OCI-M1 (cell line): ENCODE results near the gene UBD.

Experiments
- DNase-seq: peaks from one replicate; lab custom pipeline; 2025; lab: John Stamatoyannopoulos, UW

The UBD gene

DNA sequence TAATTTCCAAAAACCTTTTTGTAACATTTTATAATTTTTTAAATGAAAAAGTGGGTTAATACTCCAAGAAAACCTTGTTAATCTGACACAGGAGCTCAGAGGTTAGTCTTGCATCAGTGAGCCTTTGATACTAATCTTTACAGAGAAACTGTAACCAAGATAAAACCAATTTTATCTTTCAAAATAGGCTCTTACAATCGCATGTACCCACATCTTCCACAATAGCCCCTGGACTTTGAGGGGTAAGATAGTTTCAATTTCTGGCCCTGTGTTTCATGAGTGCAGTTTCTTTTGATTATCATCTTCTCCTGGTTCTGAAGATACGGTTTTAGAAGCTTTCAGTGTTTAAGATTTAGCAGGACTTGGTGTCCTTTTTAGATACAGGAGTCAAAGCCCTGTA, 37.3 kb downstream of the UBD start:
- peak; percentile 29 for DNase-seq

DNA sequence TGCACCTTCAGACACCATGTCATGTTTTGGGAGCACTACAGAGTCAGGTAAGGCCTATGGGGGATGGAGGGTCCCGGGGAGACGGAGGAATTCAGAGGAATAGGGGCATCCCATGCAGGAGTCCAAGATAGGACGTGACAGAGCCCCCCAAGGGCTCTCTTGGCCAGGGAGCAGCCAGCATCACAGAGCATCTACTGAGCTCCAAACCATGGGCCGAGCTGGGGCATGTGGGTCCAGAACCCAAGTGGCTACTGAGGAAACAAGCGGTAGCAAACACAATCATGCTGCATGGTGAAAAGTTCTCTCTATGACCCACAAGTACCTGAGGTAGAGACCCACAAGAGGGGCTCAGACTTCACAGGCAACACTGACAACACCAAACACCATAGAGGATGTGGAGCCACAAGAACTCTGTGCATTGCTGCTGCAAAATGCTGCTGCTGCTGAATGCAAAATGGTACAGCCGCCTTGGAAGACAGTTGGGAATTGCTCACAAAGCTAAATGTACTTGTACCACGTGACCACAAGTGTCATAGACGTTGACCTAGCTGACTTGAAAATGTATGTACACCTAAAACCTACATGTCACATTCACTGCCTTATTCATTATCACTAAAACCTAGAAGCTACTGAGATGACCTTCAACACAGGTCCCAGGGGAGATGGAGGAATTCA, 38.4 kb downstream of the UBD start:
- DNase-seq: no peak

- no peak for DNase-seq
These were observed 39.3 kb downstream of the UBD start for GRCh38 chr6:29520232-29520631.

DNA sequence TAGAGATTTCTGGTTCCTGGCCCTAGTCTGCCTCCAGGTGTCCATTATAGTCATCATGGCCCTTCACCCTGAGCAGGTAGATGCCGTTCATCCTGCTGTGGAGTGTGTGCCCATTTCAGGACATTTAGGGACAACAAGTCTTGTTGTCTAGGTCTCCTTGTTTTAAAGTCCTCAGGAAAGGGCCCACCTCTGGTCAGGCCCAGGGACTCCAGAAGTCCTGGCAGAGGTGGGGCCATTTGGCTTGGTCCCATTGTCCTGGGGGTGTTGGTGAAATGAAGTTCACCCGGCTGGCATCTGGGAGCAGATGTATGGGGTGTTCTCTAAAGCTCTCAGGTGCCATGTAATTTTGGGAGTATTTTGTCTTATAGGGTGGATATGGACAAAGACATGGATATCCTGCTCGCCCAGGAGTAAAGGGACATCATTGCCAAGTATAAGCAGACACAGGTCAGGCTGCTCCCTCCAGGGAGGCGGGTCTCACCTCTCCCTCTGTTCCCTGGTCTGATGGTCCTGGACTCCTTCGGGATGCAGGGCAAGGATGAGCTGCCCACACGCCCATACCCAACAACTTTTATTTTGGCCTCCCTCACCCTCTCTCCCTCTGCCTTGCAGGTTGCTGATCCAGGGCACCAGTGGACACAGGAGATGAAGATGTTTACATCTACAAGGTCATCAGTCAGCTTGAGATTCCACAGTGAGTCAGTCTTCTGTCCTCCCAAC, 40.1 kb downstream of the UBD start:
- DNase-seq: no peak

DNA sequence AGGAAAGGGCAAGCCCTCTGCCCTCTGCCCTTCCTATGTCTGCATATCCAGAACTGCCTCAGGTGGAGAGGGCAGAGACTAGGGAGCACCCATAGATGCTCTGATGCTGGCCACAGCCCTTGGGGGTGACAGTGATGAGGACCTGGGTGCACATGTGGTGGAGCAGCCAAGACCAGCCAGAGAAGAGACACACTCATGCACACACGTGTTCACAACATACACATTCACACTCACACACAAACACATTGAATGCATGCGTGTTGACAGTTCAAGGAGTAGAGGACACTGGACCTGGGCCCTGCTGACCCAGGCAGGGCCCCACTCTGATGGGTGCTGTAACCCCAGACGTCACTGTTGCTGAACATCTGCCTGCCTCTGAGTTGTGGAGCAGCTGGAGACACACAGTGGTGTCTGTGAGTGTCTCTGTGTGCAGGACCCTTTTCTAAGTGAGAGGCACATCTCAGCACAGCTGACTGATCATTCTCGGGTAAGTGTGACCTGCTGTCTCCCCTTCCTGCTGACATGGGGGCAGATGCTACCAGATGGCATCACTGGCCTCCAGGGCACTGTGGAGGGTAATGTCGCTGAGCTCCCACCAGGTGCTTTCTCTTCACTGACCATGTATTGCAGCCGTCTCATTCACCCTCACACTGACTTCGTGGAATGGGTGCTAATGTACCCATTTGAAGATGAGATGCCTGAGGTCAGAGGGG, 41.6 kb downstream of the UBD start:
- DNase-seq: no peak

DNA sequence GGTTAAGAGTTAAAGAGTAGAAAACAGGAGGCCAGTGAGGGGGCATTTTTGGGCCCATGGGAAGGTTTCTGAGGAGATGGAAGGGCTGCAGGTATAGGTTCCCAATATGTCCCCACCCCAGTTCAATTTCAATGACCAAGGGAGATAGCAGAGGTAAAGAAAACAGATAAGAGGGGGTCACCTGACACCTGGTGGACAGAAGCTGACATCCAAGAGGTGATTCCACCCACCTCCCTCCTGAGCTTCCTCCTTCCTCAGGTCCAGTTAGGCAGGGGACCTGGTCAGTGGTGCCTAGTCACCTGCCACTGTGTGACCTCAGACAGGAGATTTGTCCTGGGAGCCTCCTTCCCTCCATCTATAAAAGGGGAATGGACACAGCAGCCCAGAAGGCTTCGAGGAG, 42.3 kb downstream of the UBD start:
- DNase-seq: no peak

GRCh38 chr6:29516108-29516507, 43.4 kb downstream of the UBD start:
- DNase-seq: peak; percentile 63

DNA sequence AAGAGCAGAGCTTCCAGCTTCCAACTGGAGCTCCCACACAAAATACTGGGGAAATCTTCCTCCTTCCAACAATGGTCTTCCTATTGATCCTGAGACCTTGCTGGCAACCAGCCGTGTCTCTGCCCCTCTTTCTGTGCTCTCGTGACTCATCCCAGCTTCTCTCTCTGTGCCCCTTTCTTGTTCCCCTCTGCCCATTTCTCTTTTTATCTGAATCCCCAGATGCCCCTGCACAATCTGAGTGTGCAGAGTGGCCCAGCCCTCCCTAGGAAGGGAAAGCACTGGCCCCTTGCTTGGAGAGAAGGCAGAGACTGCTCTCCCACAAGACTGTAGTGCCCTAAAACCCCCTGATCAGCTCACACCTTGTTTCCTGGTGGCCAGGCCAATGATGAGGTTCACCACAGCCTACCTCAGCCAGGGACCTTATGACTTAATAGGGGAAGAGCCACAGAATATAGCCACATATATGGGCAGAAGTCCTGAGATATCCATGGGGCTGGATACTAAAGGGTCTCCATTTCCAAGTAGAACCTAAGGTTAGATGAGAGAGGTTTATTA, 48.7 kb downstream of the UBD start:
- no peak for DNase-seq

DNA sequence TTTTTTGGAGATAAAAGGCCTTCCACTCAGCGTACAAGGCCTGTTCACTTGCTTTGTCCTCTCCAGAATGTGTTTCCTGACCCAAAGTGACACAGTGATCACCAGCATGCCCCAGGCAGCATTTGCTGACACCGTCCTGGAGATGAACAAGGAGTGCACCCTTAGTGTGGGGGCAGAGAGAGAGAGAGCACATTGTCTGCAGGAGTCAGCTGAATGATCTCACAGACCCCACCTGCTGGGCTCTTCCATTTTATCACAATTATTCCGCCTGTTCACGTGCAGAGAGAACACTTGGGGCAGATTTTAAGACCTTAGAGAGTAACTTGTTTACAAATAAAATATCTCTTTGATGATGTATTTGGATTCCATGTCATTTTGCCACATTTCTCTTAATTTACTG, 49.3 kb downstream of the UBD start:
- DNase-seq: peak; percentile 45

GRCh38 chr6:29509711-29510110, 49.8 kb downstream of the UBD start:
- DNase-seq: no peak

DNA sequence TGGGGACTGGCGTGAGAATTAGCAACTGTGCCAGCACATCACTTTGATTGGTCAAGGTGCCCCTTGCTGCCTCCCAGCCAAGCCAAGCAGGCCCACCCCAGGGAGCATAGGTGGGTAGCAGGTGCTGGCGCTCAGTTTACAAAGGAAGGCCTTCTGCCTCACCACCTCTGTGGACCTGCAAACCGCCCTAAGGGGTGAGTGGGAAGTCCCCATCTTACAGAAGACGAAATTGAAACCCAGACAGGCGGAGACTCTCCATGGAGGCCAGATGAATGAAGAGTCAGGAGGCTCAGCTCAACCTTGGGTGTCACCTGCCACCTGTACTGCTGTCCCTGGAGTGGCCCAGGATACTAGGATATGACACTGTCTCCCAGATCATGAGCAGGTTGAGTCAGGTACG, 50.3 kb downstream of the UBD start:
- DNase-seq: no peak

DNA sequence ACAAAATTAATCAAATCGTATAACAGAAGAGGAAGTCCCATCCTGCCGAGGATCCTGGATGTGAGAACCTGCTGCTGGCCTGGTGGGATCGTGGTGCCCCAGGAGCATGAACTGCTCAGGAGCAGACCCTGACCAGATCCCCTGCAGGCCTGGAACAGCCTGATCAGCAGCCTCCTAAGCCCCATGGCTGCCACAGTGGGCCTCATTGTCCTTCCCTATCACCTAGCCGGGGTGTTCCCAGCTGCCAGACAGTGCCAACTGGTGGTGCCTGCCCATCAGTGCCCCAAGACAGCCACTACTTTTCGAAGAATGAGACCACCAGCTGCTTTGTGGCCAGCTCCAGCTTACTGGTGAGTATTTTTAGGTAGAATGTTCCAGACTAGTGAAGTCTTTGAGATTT, 52.2 kb downstream of the UBD start:
- DNase-seq: no peak

GRCh38 chr6:29506446-29507067, 53.0 kb downstream of the UBD start:
- DNase-seq: no peak

DNA sequence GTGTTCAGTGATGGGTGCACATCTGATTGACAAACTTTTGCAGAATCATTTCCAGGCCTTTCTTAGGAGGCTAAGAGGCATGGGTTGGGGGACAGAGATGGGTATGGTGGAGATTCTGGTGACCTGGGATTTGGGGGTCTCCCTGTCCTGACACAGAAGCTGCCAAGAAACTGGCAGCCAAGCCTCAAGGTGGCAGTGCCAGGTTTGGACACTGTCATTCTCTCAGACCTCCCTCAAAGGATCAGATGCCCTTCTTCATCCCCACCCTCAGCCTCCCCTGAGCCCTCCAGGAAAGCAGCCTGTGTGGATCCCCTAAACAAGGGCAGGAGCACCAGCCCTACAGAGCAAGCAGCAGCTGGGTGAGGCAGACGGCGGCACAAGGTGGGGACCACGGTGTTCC, 53.7 kb downstream of the UBD start:
- DNase-seq: no peak
